GM18505 (cell line): ENCODE results near the gene FNBP1L.
"Not testable (repeated sequence)": the region's sequence is repeated elsewhere in the genome, so short reads cannot be mapped to it uniquely, and the experiment has no call there.

ENCODE experiments used
- ATAC-seq: cut with Tn5 transposase; IDR thresholded peaks from one replicate; pipeline ENCODE4 v1.9.1; 2021; ENCODE audit not compliant: unreplicated experiment
- POLR2A ChIP-seq: IDR thresholded peaks from 4 replicates; pipeline ENCODE4 v1.6.1; 2011; ENCODE audit warnings: borderline replicate concordance; ENCODE audit not compliant: insufficient read depth, insufficient read length; ENCODE audit errors: extremely low read depth

Gene FNBP1L

DNA sequence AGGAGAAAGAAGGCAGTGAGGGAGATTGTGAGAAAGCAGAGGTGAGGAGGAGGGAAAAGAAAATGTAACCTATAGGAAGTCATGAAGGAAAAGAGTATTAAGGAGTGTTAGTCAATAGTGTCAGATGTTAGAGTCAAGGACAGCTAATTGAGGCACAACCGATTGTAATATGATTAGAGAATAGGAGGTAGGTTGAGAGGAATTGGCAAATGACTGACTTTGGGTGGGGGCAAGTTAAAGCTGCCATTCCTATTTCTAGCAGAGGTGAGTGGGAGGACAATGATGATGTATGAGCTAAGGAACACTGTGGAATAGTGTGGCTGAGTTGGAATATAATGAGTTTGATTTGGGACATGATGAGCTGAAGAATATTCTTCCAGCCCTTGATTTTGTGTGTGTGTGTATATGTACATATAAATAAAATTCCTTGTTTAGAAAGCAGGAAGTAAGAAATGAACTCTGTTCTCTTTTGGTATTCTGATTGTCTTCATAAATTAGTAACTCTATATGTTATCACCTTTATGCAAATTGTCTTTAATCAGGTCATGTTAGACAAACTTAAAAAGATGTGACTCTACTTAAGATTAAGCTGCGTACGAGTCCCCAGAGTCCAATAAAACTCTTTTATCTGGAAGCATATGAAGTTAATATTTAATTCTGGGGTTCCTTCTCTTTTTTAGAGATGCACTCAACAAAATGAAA, 98.4 kb downstream of the FNBP1L start:
- no peak for TF ChIP-seq POLR2A
- no peak for ATAC-seq

DNA sequence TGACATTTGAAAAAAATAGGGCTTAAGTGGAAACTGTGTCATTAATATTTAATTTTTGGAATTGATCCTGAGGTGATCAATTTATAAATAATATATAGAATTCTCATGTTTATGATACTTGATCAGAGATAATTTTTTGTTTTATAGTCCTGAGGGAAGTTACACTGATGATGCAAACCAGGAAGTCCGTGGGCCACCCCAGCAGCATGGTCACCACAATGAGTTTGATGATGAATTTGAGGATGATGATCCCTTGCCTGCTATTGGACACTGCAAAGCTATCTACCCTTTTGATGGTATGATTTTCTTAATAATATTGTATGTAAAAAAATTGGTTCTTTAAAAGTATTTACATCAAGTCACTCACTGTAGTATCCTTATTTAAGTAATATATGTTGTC, 101.2 kb downstream of the FNBP1L start:
- TF ChIP-seq POLR2A: no peak

GRCh38 chr1:93549811-93550210, 101.9 kb downstream of the FNBP1L start:
- TF ChIP-seq POLR2A: no peak
- ATAC-seq: no peak

More for the DNA sequence above, 101.2 kb downstream of the FNBP1L start:
- ATAC-seq: no peak

GRCh38 chr1:93552741-93553455, 105.0 kb downstream of the FNBP1L start:
- TF ChIP-seq POLR2A: no peak
- ATAC-seq: no peak

GRCh38 chr1:93553886-93554490, 106.1 kb downstream of the FNBP1L start:
- ATAC-seq: not testable (repeated sequence)

DNA sequence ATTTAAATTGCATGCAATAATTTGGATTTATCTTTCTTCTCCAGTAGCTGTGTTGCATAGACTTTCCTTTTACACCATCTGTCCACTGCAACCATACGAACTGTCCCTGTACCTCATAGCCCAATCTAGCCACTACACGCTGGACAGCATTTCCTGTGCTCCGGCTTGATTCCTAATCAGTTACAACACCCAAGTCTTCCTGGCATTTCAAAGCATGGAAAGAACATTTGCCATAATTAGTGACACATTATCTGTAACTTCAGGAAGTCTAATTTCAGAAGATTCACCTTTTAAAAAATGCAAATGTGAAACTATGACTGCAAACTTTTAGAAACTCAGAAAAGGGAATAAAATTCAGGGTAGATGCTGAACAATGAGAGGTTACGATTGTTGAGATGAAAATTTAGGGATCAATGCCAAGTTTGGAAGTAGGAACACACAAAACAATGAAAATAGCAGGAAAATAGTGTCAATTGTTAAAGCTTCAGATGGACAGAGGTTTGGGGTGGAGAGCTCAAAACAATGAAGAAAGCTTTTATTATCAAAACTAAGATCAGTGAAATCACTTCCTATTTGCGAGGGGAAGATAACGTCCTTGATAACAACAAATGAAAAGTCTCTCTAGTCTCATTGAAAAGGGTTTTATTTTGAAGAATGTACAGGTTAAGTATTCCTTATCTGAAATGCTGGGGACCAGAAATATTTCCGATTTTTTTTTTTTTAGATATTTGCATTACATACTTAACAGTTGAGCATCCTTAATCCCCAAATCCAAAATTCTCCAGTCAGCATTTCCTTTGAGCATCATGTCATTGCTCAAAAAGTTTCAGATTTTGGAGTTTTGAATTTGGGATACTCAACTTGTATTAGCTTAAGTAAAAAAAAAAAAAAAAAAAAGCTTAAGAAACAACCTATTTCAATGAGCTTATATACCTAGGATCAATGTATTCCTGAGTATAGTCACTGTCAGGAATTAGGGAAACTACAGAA, 107.3 kb downstream of the FNBP1L start:
- TF ChIP-seq POLR2A: no peak
- ATAC-seq: no peak

GRCh38 chr1:93556291-93556690, 108.4 kb downstream of the FNBP1L start:
- no peak for TF ChIP-seq POLR2A
- no peak for ATAC-seq

DNA sequence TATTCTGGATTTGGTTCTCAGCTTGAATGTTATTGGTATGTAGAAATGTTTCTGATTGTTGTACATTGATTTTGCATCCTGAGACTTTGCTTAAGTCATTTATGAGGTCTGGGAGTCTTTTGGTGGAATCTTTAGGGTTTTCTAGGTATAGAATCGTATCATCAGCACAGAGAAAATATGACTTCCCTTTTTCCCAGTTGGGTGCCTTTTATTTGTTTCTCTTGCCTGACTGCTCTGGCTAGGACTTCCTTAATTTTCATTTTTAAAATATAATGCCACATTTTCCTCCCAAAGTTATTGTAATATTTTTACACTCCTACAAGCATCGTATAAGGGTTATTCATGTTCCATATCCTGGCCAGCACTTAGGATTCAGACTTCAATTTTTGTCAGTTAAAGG, 111.1 kb downstream of the FNBP1L start:
- ATAC-seq: no peak
- no peak for TF ChIP-seq POLR2A

DNA sequence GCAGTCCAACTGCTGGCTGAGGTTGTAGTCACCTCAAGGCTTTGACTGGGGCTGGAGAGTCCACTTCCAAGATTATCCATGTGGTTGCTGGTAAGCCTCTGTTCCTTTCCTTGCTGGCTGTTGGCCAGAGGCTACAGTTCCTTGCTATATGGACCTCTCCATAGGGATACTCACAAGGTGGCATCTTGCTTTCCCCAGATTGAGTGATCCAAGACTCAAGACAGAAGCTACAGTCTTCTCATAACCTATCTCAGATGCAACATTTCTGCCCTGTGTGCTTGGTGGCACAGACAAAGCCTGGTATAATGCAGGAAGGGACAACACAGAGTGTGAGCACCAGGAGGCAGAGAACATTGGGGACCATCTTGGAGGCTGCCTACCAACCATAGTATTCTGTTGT, 111.8 kb downstream of the FNBP1L start:
- TF ChIP-seq POLR2A: no peak
- ATAC-seq: no peak

DNA sequence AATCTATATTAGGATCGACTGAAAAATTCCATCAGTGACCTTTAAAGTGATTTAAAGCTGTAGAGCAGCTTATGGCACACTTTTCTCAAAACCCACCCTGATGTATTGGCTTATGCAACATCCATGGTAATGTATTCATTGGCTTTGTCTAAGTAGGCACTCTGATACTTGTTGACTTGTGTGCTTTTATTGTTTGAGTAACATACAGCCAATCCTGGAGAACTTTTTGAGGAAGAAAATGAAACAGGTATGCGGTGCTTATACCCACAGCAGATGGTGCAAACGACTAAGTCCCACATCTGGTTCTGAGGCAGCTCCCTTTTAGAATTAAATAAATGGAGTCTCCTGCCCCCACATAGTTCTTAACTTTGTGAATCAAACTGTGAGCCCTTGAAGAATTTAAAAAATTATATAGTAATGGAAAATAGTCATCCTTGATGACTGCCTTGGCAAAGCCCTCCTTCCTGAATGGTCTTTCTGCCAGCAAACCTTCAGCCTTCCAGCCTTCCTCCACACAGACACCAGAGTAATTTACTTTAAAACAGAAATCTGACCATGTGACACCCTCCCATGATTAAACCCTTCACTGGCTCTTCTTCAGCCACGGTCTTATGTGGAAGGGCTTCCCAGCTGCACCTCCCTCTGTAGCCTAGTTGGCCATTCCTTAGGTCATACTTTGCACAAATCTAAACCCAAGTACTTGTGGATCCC, 117.7 kb downstream of the FNBP1L start:
- TF ChIP-seq POLR2A: no peak
- no peak for ATAC-seq

GRCh38 chr1:93566227-93566626, 118.3 kb downstream of the FNBP1L start:
- TF ChIP-seq POLR2A: no peak
- no peak for ATAC-seq

DNA sequence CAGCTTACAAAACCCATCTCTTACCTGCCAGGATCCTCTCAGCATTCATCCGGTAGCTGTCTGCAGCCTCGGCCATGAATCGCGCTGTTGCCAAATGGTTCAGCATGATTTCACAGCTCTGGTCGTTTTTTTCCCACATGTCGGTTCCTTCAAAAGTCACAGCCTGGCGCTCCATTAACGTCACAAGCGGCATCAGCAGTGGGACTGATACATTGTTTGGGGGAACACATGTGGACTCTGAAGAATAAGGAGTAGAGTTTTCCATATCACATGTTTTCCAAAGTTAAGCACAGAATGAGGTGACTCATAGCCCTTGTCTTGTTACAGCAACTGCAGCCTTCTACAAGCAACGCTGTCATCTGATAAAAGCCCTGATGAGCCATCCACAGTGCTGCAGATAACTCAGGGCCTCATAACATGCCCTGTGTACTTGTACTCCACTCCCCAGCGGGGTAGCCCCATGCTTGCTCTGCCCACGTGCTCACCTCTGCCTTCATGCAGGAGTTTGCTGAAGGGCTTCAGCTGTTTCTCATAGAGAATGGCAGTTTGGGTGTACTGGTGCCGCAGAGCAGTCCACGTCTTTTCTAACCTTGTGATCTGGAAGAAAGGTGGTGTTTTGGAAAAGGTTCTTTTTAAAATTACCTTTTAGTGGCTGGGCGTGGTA, 119.5 kb downstream of the FNBP1L start:
- ATAC-seq: no peak

GRCh38 chr1:93569489-93569888, 121.6 kb downstream of the FNBP1L start:
- TF ChIP-seq POLR2A: no peak
- ATAC-seq: no peak

More for the DNA sequence above, 119.5 kb downstream of the FNBP1L start:
- TF ChIP-seq POLR2A: no peak
